Measurements from ENCODE around the gene PRR27.

GRCh38 chr4:70197842-70198241 lies 43.8 kb downstream of the PRR27 start:
- TF ChIP-seq CTCF (conservative IDR thresholded peaks at IDR 0.05; ENCODE audit: low read length) (no peak), EZH2phosphoT487 (IDR thresholded peaks at IDR 0.05; ENCODE audit: borderline replicate concordance) (no peak)

Data from Loucy (cell line).